Measurements from ENCODE around the gene SERPING1. TPM values are rescaled to one million over a fixed set of nuclear protein-coding genes. Genes with fewer than 3 reads are reported as not detected.

SERPING1 gene
- polyA plus RNA-seq, 1 experiment = 119 TPM

GRCh38 chr11:57662893-57663292, 65.4 kb downstream of the SERPING1 start:
- POLR2A ChIA-PET = no interaction called here
- DNase-seq (ENCODE audit: low read depth) = no peak

GRCh38 chr11:57663975-57664374, 66.5 kb downstream of the SERPING1 start:
- TF ChIP-seq CTCF (IDR thresholded peaks at IDR 0.05; ENCODE audit: insufficient read depth, low read depth, low read length) = no peak
- no peak for DNase-seq (ENCODE audit: low read depth)
- Histone ChIP-seq H3K36me3 (ENCODE audit: control insufficient read depth, insufficient read depth, low read length) (peaks cover 14% of the 10 kb centered on the region), H3K4me3 (ENCODE audit: low read depth, low read length) (no peak overlapping the region), H3K27me3 (ENCODE audit: control insufficient read depth, insufficient read depth, low read length) (no peaks in the 10 kb centered on the region)
- CTCF ChIA-PET = interaction anchor here (1.2 kb wide), 1 partner anchor 20 kb away, joined by 4 read pairs; no protein-coding TSS in a partner anchor
- POLR2A ChIA-PET = no interaction called here

More at GRCh38 chr11:57662893-57663292, 65.4 kb downstream of the SERPING1 start:
- Histone ChIP-seq H3K36me3 (ENCODE audit: control insufficient read depth, insufficient read depth, low read length) (peaks cover 14% of the 10 kb centered on the region), H3K27me3 (ENCODE audit: control insufficient read depth, insufficient read depth, low read length) (no peaks in the 10 kb centered on the region), H3K4me3 (ENCODE audit: low read depth, low read length) (no peak overlapping the region)
- CTCF ChIA-PET = interaction anchor here (0.7 kb wide), 1 partner anchor 40 kb away, joined by 3 read pairs; no protein-coding TSS in a partner anchor
- TF ChIP-seq CTCF (IDR thresholded peaks at IDR 0.05; ENCODE audit: insufficient read depth, low read depth, low read length) = no peak

Small RNAs within 50 kb of the gene (small RNA-seq; reads per million reads assigned to genes)
- 20,369 reads per million, percentile 99 among the genes with 10 or more reads in this experiment for gene MIR130A (ENCODE audit: insufficient read length, low read depth, low replicate concordance)

Other genes with a start within 250 kb of the SERPING1 start
- not detected in 2 replicates for gene PRG3, start 216.5 kb upstream of the SERPING1 start, polyA plus RNA-seq (2011; rRNA removed)
- not detected in 2 replicates for gene PRG2, start 207.0 kb upstream of the SERPING1 start, polyA plus RNA-seq (2011; rRNA removed)
- 16.7 and 26.7 TPM in 2 replicates for gene SLC43A3, start 170.6 kb upstream of the SERPING1 start, polyA plus RNA-seq (2011; rRNA removed)
- 0.10 and 0.43 TPM in 2 replicates for gene RTN4RL2, start 137.2 kb upstream of the SERPING1 start, polyA plus RNA-seq (2011; rRNA removed)
- gene SLC43A1, start 82.0 kb upstream of the SERPING1 start, polyA plus RNA-seq (2011; rRNA removed) = 11.8 and 23.4 TPM in 2 replicates
- 90.5 and 91.7 TPM in 2 replicates for gene TIMM10, start 66.9 kb upstream of the SERPING1 start, polyA plus RNA-seq (2011; rRNA removed)
- gene SMTNL1, start 60.1 kb upstream of the SERPING1 start, polyA plus RNA-seq (2011; rRNA removed) = not detected in 2 replicates
- gene UBE2L6, start 30.0 kb upstream of the SERPING1 start, polyA plus RNA-seq (2011; rRNA removed) = 57.3 and 67.0 TPM in 2 replicates
- gene YPEL4, start 52.2 kb downstream of the SERPING1 start, polyA plus RNA-seq (2011; rRNA removed) = 0.26 TPM in 2 replicates
- gene CLP1, start 60.1 kb downstream of the SERPING1 start, polyA plus RNA-seq (2011; rRNA removed) = 19.0 and 19.6 TPM in 2 replicates
- gene ZDHHC5, start 70.4 kb downstream of the SERPING1 start, polyA plus RNA-seq (2011; rRNA removed) = 61.4 and 76.7 TPM in 2 replicates
- 25.9 and 28.4 TPM in 2 replicates for gene MED19, start 114.5 kb downstream of the SERPING1 start, polyA plus RNA-seq (2011; rRNA removed)
- 96.7 and 116 TPM in 2 replicates for gene TMX2, start 114.9 kb downstream of the SERPING1 start, polyA plus RNA-seq (2011; rRNA removed)
- 50.7 and 68.3 TPM in 2 replicates for gene SELENOH, start 143.8 kb downstream of the SERPING1 start, polyA plus RNA-seq (2011; rRNA removed)
- gene BTBD18, start 154.1 kb downstream of the SERPING1 start, polyA plus RNA-seq (2011; rRNA removed) = not detected in 2 replicates
- gene CTNND1, start 164.1 kb downstream of the SERPING1 start, polyA plus RNA-seq (2011; rRNA removed) = 145 and 286 TPM in 2 replicates